GM12875 (cell line): ENCODE results near the gene UMAD1.
"Not testable (repeated sequence)": the region's sequence is repeated elsewhere in the genome, so short reads cannot be mapped to it uniquely, and the experiment has no call there.

Experiments
- H3K4me3 ChIP-seq: one replicate; pipeline ENCODE4 v1.5.1; 2011; ENCODE audit warnings: low read depth, low read length, control low read depth
- TF ChIP-seq, protein P1 (sequence below): IDR thresholded peaks from 2 replicates; pipeline ENCODE4 v1.5.1; 2011; ENCODE audit warnings: low read depth, mild to moderate bottlenecking, control low read depth, inconsistent platforms, low read length, moderate library complexity, borderline replicate concordance; ENCODE audit not compliant: insufficient read depth

UMAD1 gene

DNA sequence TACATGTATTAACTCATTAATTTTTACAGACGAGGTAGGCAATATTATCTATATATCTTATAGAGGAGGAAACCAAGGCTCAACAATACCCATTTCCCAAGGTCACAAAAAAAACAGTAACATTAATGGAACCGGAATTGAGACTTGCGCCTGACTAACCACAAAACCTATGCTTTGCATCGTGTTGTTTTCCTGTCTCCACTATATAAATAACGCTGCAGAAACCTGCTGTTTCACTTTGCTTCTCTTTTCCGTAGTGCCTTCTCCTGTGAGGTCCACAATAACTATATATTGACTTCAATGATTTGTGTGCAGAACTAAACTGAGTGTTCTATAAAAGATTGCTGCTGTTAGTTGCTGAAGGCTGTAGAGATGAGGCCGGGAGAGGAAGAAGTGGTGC, 175.5 kb downstream of the UMAD1 start:
- H3K4me3 ChIP-seq = no peak overlapping the region
- TF ChIP-seq, protein P1, sequence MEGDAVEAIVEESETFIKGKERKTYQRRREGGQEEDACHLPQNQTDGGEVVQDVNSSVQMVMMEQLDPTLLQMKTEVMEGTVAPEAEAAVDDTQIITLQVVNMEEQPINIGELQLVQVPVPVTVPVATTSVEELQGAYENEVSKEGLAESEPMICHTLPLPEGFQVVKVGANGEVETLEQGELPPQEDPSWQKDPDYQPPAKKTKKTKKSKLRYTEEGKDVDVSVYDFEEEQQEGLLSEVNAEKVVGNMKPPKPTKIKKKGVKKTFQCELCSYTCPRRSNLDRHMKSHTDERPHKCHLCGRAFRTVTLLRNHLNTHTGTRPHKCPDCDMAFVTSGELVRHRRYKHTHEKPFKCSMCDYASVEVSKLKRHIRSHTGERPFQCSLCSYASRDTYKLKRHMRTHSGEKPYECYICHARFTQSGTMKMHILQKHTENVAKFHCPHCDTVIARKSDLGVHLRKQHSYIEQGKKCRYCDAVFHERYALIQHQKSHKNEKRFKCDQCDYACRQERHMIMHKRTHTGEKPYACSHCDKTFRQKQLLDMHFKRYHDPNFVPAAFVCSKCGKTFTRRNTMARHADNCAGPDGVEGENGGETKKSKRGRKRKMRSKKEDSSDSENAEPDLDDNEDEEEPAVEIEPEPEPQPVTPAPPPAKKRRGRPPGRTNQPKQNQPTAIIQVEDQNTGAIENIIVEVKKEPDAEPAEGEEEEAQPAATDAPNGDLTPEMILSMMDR = no peak

DNA sequence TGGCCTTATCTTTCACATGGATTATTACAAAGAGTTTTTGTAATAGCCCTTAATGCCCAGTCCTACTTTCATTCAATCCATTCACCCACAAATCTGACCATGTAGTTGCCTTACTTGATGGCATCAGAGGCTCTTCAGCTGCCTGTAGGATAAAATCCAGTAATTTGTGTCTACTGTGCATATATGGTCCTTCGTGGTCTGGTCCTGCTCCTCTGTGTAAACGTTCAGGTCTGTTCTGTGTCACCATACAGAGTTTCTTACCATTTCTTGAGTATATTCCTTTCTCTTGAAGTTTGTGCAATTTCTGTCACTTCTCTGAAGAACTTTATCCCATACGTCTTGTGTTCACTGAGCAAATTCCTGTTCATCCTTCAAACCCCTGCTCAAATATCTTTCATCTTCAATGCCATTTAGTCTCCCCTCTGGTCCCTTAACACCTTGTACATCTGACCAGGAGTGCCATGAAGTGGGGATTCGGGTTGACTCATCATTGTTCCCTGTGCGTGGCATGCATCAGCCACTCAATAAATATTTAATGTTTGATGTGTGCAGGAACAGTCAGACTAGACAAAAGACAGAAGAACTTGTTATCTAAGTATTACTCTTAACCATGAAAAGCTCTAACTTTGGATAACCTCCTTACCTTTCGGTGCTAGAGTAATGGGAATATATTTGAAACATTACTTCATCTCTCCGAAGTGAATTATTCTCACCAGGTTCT, 176.4 kb downstream of the UMAD1 start:
- H3K4me3 ChIP-seq = no peak overlapping the region
- TF ChIP-seq, protein P1 = no peak

DNA sequence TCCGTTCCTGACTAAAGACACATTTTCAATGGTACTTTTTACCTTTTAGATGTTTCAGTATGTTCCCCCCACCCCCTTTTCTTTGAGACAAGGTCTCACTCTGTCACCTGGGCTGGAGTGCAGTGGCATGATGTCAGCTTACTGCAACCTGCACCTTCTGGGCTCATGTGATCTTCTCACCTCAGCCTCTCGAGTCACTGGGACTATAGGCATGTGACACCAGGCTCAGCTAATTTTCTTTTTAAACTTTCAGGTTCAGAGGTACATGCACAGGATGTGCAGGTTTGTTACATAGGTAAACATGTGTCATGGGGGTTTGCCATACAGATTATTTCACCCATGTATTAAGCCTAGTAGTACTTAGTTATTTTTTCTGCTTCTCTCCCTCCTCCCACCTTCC, 177.2 kb downstream of the UMAD1 start:
- H3K4me3 ChIP-seq = no peak overlapping the region
- TF ChIP-seq, protein P1 = no peak

DNA sequence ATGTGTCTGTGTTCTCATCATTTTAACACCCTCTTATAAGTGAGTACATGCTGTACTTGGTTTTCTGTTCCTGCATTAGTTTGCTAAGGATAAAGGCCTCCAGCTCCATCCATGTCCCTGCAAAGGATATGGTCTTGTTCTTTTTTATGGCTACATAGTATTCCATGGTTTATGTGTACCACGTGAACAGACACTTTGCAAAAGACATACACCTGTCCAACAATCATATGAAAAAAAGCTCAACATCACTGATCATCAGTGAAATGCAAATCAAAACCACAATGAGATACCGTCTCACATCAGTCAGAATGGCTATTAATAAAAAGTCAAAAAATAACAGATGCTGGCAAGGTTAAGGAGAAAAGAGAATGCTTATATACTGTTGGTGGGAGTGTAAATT, 177.6 kb downstream of the UMAD1 start:
- H3K4me3 ChIP-seq = not testable (repeated sequence)

DNA sequence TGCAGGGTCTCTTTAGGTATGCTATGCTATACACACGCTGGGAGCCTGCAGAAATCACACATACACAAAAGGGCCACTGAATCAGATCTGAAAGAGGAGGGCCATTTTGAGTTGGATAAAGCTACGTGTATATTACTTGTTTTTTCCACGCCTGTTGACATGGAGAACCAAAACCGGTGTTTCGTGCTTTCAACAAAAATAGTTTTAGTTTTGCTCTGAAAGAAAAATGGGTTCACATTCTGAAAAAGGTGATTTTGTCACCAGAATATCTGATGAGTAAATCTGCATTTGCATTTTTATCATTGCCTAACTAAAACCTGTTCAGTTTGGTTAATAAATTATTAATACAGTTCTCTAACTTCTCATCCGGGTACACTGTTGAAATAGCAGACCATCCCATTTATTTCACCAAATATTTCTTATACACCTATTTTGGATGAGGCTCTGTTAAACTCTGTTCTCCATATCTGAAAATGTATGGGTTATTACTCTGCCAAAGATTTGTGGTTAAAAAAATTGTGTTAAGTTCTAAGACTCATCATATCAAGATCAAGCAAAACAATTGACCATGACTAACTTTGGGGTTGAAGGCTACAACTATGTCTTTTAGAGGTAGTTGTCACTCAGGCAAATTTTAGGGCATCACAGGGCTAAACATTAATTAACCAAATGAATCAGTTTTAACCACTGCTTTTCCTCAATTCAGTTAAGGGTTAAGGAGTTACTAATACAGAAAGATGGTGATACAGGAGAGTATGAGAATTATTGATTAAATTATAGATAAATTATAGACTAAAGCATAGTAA, 179.1 kb downstream of the UMAD1 start:
- no peak overlapping the region for H3K4me3 ChIP-seq
- TF ChIP-seq, protein P1 = no peak

DNA sequence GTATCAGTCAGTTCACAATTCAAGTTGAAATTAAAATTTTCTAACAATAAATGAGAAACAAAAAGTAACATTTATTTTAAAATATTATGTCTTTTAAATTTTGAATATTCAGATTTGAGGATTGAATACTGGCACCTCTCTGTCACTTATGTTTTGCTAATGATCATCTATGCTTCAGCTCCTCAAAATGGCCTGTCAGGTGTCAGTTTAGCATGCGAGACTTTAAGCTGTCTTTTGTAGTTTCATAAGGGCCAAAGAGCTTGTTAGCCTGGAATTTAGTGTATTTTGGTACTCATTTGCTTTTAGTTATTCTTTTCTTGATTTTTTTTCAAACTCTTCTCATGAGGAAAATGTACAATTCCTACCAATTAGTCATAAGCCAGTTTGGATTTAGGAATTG, 179.9 kb downstream of the UMAD1 start:
- no peak overlapping the region for H3K4me3 ChIP-seq
- TF ChIP-seq, protein P1 = no peak

DNA sequence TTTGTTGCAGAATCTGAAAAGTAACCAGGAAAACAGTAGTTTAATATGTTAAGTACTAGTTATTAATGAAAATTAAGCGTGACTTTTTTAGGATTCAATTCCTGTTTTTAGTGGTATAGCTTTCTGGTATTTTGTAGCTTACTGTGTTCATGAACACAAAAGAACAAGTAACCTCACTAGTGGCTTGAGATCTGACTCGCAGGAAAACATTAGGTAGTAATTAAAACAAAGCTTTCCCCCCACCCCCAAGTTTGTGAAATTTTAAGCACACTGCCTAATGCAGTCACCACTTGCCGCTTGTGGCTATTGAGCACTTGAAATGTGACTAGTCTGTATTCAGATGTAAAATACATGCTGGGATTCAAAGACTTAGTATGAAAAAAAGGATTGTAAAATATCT, 180.4 kb downstream of the UMAD1 start:
- no peak overlapping the region for H3K4me3 ChIP-seq
- TF ChIP-seq, protein P1 = no peak
